Inflammatory macrophage treated with lipopolysaccharide for 1 hour (primary cell): ENCODE measurements around the gene ZNF69.
"Not testable (repeated sequence)": the region's sequence is repeated elsewhere in the genome, so short reads cannot be mapped to it uniquely, and the experiment has no call there.

Source experiments
- DNase-seq, 2 donors: peaks; one replicate each; pipeline ENCODE4 v3.0.0-alpha.2; 2020 to 2022

ZNF69 gene

GRCh38 chr19:11902228-11902627 lies 14.6 kb downstream of the ZNF69 start:
- no peak for DNase-seq

- DNase-seq = no peak
These were observed 18.3 kb downstream of the ZNF69 start for GRCh38 chr19:11905928-11906327.

GRCh38 chr19:11911937-11912336 lies 24.4 kb downstream of the ZNF69 start:
- not testable (repeated sequence) for DNase-seq

GRCh38 chr19:11914417-11915051 lies 27.0 kb downstream of the ZNF69 start:
- DNase-seq = not testable (repeated sequence)

GRCh38 chr19:11921852-11922495 lies 34.4 kb downstream of the ZNF69 start:
- no peak for DNase-seq

- peak; percentile 86 to 94 for DNase-seq
These were observed 37.5 kb downstream of the ZNF69 start, which contains the start of gene ZNF700 for GRCh38 chr19:11924886-11925650. Gene ZNF700, plus strand, starts transcription at chr19:11925107. Its CDS starts 104 bp downstream, at chr19:11925211.

- not testable (repeated sequence) for DNase-seq
These were observed 38.1 kb downstream of the ZNF69 start for GRCh38 chr19:11925651-11926187.

GRCh38 chr19:11927227-11927626 lies 39.6 kb downstream of the ZNF69 start:
- no peak for DNase-seq

GRCh38 chr19:11931051-11931450 lies 43.5 kb downstream of the ZNF69 start:
- peak in 1 of 2 donors; percentile 3 for DNase-seq

- DNase-seq = no peak
These were observed 43.9 kb downstream of the ZNF69 start for GRCh38 chr19:11931513-11931912.

GRCh38 chr19:11935829-11936228 lies 48.2 kb downstream of the ZNF69 start:
- DNase-seq = not testable (repeated sequence)

- not testable (repeated sequence) for DNase-seq
These were observed 50.8 kb downstream of the ZNF69 start for GRCh38 chr19:11938383-11938782.

- DNase-seq = not testable (repeated sequence)
These were observed 53.8 kb downstream of the ZNF69 start for GRCh38 chr19:11941361-11941887.

GRCh38 chr19:11942008-11942842 lies 54.6 kb downstream of the ZNF69 start:
- DNase-seq = no peak

- no peak for DNase-seq
These were observed 55.2 kb downstream of the ZNF69 start for GRCh38 chr19:11942843-11943108.

GRCh38 chr19:11944656-11945055 lies 57.1 kb downstream of the ZNF69 start:
- no peak for DNase-seq

GRCh38 chr19:11948646-11949045 lies 61.1 kb downstream of the ZNF69 start:
- no peak for DNase-seq

GRCh38 chr19:11949201-11949600 lies 61.6 kb downstream of the ZNF69 start:
- DNase-seq = no peak

GRCh38 chr19:11949614-11950080 lies 62.1 kb downstream of the ZNF69 start:
- DNase-seq = not testable (repeated sequence)

- no peak for DNase-seq
These were observed 62.7 kb downstream of the ZNF69 start for GRCh38 chr19:11950312-11950711.
